Hindlimb muscle (tissue), 1 donor: ENCODE results near the gene KCNG2. TPM values are rescaled to one million over a fixed set of nuclear protein-coding genes. Genes with fewer than 3 reads are reported as not detected.

Experiments used
- DNase-seq: peaks from one replicate; pipeline ENCODE4 v3.0.0-alpha.2; 2013
- polyA plus RNA-seq: library from polyadenylated mRNA; unstranded; fragments of 120-200 nt; gene quantifications from one replicate; pipeline ENCODE4 v1.2.1, GENCODE V29; 2013; ENCODE audit not compliant: insufficient read length

The KCNG2 gene
- polyA plus RNA-seq, 1 donor: 0.86 TPM

GRCh38 chr18:79887181-79888000 is 89.7 kb downstream of the KCNG2 start:
- no peak for DNase-seq

DNA sequence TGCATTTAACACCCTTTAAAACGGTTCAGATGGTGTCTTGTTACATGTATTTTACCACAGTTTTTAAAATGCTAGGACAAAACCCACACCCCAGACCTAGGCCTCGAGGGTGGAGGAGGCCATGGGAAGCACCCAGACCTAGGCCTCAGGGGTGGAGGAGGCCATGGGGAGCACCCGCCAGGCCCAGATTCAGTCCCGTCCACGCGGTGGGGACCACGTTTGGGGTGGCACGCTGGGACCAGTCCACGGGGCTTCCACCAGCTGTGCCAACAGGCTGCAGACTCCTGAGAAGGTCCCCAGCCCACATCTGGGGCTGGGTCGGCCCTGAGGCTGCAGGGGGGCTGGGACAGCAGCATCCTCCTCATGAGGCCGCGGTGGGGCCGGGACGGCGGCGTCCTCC is 90.3 kb downstream of the KCNG2 start:
- no peak for DNase-seq

DNA sequence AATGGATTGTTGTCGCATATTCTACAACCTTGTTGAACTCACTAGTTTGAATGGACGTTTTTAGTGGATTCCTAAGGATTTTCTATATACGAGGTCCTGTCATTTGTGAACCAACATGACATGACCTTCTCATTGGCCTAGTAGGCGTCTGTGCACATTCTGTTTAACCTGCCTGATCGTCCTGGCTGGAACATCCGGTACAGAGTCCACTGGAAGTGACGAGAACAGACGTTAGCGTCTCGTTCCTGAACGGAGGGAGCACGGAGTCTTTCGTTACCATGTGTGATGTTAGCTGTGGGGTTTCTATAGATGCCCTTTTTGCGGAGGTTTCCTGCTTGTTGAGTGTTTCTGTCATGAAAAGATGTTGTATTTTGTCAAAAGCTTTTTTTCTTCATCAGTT is 91.8 kb downstream of the KCNG2 start:
- DNase-seq: no peak

DNA sequence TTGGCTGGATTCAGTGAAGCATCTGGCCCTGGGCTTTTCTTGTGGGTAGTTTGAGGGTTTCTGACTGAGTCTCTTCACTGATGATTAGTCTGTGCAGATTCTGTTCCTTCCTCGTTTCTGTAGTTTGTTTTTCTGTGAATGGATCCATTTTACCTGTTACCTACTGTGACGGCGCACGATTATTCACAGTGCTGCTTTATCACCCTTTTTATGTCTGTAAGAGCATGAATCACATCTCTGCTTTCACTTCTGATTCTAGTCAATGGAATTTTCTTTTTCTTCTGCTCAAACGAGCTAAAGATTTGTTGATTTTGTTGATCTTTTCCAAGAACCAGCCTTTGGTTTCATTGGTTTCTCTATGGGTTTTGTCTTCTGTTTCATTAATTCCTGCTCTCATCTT is 92.9 kb downstream of the KCNG2 start:
- DNase-seq: no peak

DNA sequence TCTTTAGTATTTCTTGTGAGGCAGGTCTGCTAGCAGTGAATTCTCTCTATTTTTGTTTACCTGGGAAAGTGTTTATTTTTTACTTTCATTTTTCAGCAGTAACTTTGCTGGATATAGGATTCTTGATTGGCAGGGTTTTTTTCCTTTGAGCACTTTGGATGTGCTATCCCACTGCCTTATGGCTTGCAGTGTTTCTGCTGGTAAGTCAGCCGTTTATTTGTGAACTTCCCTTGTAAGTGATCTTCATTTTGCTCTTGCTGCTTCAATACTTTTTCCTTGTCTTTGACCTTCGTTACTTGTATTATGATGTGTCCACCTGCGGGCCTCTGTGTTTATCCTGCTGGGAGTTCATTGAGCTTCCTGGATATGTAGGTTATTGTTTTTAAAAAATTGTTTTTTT is 99.0 kb downstream of the KCNG2 start:
- no peak for DNase-seq

GRCh38 chr18:79897940-79898625 is 100.3 kb downstream of the KCNG2 start:
- DNase-seq: no peak

DNA sequence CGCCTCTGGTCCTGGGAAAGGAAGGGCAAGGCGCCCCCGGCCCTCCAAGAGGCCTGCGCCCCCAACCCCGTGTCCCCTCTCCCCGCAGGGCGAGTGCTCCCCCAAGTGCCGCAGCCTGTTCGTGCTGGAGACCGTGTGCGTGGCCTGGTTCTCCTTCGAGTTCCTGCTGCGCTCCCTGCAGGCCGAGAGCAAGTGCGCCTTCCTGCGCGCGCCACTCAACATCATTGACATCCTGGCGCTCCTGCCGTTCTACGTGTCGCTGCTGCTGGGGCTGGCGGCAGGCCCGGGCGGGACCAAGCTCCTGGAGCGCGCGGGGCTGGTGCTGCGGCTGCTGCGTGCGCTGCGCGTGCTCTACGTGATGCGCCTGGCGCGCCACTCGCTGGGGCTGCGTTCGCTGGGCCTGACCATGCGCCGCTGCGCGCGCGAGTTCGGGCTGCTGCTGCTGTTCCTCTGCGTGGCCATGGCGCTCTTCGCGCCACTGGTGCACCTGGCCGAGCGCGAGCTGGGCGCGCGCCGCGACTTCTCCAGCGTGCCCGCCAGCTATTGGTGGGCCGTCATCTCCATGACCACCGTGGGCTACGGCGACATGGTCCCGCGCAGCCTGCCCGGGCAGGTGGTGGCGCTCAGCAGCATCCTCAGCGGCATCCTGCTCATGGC is 101.3 kb downstream of the KCNG2 start:
- no peak for DNase-seq

DNA sequence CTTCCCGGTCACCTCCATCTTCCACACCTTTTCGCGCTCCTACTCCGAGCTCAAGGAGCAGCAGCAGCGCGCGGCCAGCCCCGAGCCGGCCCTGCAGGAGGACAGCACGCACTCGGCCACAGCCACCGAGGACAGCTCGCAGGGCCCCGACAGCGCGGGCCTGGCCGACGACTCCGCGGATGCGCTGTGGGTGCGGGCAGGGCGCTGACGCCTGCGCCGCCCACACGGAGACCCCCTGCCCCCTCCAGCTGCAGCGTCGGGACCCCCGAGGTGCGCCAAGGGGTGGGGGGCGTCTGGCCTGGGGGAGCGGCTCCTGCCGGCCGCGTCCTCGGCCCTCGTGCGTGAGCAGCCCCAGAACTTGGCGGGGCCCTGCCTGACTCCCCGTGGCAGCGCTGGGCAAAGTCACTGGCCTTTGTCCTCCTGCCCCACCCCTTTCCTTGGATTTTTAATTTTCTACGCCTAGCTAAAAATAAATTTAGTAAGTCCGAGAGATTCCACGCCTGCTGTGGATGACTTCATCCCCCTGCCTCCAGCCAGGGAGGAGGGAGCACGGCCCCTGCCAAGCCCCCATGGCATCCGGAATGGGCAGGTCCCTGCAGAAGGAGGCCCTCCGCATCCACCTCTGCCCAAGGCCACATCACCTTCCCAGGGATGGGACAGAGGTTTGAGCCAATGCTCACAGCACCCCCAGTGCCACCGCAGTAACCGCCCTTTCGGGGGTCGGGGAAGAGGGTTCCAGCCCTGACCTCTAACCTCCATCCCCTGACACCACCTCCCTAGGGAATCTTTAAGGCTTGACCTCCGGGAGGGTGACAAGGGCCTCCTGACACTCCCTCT is 102.1 kb downstream of the KCNG2 start:
- DNase-seq: no peak

- DNase-seq: no peak
These were observed 103.2 kb downstream of the KCNG2 start for GRCh38 chr18:79900610-79901570.

- DNase-seq: no peak
These were observed 103.9 kb downstream of the KCNG2 start for GRCh38 chr18:79901665-79902064.

DNA sequence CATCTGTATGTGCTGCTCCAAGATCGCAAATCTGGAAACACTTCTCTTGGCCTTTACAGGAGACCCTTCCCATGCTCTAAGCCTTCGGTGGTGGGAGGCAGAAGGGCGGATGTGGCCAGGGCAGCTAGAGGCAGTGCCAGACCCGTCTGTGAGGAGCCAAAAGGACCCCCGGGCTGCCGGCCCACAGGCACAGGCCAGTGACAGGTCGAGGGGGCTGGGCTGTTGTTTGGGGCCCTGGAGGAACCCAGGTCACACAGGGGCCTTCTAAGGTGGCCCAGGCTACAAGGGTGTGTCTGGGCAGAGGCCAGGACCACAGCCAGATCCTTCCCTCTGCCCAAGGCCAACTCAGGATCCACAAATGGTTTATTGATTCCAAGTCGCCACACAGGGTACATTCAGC is 104.3 kb downstream of the KCNG2 start:
- DNase-seq: no peak

GRCh38 chr18:79902640-79903039 is 104.9 kb downstream of the KCNG2 start:
- no peak for DNase-seq

GRCh38 chr18:79903071-79903635 is 105.4 kb downstream of the KCNG2 start:
- no peak for DNase-seq

GRCh38 chr18:79903787-79904356 is 106.1 kb downstream of the KCNG2 start:
- DNase-seq: no peak

- DNase-seq: no peak
These were observed 106.8 kb downstream of the KCNG2 start for GRCh38 chr18:79904357-79905147.

DNA sequence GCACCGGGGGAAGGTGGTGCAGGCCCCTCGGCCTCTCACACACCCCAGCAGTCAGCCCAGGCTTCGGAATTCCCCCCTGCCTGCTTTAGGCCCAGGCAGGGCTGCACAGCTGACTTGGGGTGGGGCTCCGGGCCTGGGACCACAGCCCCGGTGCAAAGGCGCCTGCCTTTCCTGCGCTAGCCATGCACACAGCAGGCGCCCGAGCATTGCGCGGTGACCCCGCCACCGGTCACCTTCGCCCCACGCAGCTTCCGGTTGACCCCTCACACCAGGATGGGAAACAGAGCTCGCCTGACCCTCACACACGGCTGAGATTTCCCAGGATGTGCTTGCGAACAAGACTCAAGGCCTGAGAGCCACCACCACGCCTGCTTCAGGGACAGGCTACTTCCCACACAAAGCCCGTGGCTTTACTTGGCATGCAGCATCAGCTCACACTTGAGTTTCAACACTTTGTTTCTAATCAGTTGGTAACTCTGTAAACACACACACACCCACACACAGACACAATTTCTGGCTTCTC is 107.7 kb downstream of the KCNG2 start:
- DNase-seq: no peak

GRCh38 chr18:79905993-79906392 is 108.3 kb downstream of the KCNG2 start:
- no peak for DNase-seq

GRCh38 chr18:79906706-79907105 is 109.0 kb downstream of the KCNG2 start:
- DNase-seq: no peak

DNA sequence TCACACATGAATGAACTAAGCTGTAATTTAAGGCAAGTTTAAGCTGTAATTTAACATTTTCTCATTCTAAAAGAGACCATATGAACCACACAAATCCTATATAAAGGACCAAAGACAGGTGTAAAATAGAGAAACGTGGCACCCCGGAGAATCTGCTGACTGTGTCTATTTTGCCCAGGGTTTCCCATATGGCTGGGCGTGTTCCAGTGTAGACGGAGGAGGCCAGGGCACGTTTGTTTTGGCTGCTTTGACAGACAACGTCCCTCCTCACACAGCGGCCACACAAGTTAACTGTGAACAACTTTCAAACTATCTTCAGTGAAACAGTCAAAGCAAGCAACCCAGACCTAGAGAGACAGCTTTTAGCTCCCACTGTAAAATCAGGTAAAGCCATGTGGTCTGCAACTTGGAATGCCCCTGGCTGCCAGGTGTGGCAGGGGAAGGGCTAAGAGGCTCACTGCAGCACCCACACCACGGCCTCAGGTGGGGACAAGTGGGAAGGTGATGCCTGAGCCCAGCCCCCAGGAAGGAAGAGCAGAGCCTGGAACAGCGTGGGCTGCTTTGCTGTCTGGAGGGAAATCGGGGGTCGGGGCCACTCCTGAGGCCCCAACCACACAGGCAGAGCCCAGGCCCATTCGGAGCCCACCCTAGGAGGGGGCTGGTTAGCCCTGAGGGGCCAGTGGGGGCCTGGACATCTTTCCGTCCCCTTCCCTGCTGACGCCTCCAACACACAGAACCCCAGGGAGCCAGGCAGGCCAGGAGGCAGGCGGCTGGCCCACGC is 113.0 kb downstream of the KCNG2 start:
- DNase-seq: no peak
